ENCODE results near the gene NTN5. TPM values are rescaled to one million over a fixed set of nuclear protein-coding genes. Genes with fewer than 3 reads are reported as not detected.

NTN5 gene
- total and polyA plus RNA-seq, 10 donors: 0.30 to 2.1 (median 0.74) TPM; not detected in 1

DNA sequence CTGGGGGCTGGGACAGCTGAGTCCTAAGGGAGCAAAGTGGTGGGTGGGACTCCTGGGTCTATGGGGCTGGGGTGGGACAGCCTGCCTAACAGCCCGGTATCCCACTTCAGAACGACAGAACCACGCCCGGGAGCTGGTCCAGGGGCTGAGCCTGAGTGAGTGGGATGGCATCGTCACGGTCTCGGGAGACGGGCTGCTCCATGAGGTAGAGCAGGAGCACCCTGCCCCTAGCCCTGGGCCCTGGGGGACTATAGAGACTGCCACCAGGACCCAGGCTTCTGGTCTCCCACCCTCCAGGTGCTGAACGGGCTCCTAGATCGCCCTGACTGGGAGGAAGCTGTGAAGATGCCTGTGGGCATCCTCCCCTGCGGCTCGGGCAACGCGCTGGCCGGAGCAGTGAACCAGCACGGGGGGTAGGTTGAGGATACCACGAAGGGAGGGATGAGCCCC lies 44.9 kb downstream of the NTN5 start:
- H3K36me3 ChIP-seq: peaks cover 0 to 76% (median 38%) of the 10 kb centered on the region in 6 donors
- 90 to 96% (median 93%) methylated on average over 15 to 17 of the region's 17 CpGs for WGBS, 5 donors
- TF ChIP-seq POLR2AphosphoS5 (IDR thresholded peaks at IDR 0.05) (peak in 1 of 3 donors; percentile 57), POLR2A (IDR thresholded peaks at IDR 0.05) (no peak)
- TF ChIP-seq, protein P1, sequence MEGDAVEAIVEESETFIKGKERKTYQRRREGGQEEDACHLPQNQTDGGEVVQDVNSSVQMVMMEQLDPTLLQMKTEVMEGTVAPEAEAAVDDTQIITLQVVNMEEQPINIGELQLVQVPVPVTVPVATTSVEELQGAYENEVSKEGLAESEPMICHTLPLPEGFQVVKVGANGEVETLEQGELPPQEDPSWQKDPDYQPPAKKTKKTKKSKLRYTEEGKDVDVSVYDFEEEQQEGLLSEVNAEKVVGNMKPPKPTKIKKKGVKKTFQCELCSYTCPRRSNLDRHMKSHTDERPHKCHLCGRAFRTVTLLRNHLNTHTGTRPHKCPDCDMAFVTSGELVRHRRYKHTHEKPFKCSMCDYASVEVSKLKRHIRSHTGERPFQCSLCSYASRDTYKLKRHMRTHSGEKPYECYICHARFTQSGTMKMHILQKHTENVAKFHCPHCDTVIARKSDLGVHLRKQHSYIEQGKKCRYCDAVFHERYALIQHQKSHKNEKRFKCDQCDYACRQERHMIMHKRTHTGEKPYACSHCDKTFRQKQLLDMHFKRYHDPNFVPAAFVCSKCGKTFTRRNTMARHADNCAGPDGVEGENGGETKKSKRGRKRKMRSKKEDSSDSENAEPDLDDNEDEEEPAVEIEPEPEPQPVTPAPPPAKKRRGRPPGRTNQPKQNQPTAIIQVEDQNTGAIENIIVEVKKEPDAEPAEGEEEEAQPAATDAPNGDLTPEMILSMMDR (IDR thresholded peaks at IDR 0.05 in 8 of 11, conservative IDR thresholded peaks at IDR 0.05 in 3 of 11): no peak
- H3K4me1 ChIP-seq: peaks cover 31 to 96% (median 51%) of the 10 kb centered on the region in 6 donors
- H3K4me3 ChIP-seq: no peak overlapping the region
- intact Hi-C loops (cut with DNase I; ENCODE audit: low total_unique reads): no loop called here
- H3K27ac ChIP-seq: peak overlapping the region in 2 of 8 donors; percentile 14 to 41
- H3K9me3 ChIP-seq: no peaks in the 10 kb centered on the region
- DNase-seq: peak; percentile 76
- H3K27me3 ChIP-seq (replicated peaks in 1 of 7): no peaks in the 10 kb centered on the region

GRCh38 chr19:48627201-48627864 lies 45.5 kb downstream of the NTN5 start:
- Histone ChIP-seq H3K9me3 (no peaks in the 10 kb centered on the region), H3K4me1 (peaks cover 27 to 96% (median 50%) of the 10 kb centered on the region in 6 donors), H3K27me3 (replicated peaks in 1 of 7) (no peaks in the 10 kb centered on the region), H3K36me3 (peaks cover 0 to 76% (median 33%) of the 10 kb centered on the region in 6 donors), H3K4me3 (no peak overlapping the region), H3K27ac (peak overlapping the region in 2 of 8 donors; percentile 14 to 41)
- WGBS, 5 donors: 81 to 88% (median 85%) methylated on average over 6 of the region's 6 CpGs
- peak; percentile 79 for DNase-seq
- intact Hi-C loops (cut with DNase I; ENCODE audit: low total_unique reads): no loop called here
- TF ChIP-seq POLR2A (IDR thresholded peaks at IDR 0.05) (no peak), POLR2AphosphoS5 (IDR thresholded peaks at IDR 0.05) (no peak)
- TF ChIP-seq, protein P1 (IDR thresholded peaks at IDR 0.05 in 8 of 11, conservative IDR thresholded peaks at IDR 0.05 in 3 of 11): no peak

- Histone ChIP-seq H3K27ac (peak overlapping the region in 1 of 8 donors; percentile 11), H3K4me1 (peaks cover 25 to 96% (median 47%) of the 10 kb centered on the region in 6 donors), H3K36me3 (peaks cover 0 to 75% (median 26%) of the 10 kb centered on the region in 6 donors), H3K4me3 (no peak overlapping the region), H3K27me3 (replicated peaks in 1 of 7) (no peaks in the 10 kb centered on the region), H3K9me3 (no peaks in the 10 kb centered on the region)
- TF ChIP-seq, protein P1 (IDR thresholded peaks at IDR 0.05 in 8 of 11, conservative IDR thresholded peaks at IDR 0.05 in 3 of 11): no peak
- TF ChIP-seq POLR2A (IDR thresholded peaks at IDR 0.05): no peak
- peak in 1 of 3 donors; percentile 29 for TF ChIP-seq POLR2AphosphoS5 (IDR thresholded peaks at IDR 0.05)
- peak; percentile 86 for DNase-seq
- intact Hi-C loops (cut with DNase I; ENCODE audit: low total_unique reads): no loop called here
- WGBS, 5 donors: 94 to 98% (median 96%) methylated on average over 28 to 30 of the region's 30 CpGs
These were observed 46.9 kb downstream of the NTN5 start for GRCh38 chr19:48625891-48626327.
